ENCODE results near the gene AMOTL2. TPM values are rescaled to one million over a fixed set of nuclear protein-coding genes. Genes with fewer than 3 reads are reported as not detected.

The AMOTL2 gene
- total RNA-seq, 1 donor from 2014 or later: 156 TPM

DNA sequence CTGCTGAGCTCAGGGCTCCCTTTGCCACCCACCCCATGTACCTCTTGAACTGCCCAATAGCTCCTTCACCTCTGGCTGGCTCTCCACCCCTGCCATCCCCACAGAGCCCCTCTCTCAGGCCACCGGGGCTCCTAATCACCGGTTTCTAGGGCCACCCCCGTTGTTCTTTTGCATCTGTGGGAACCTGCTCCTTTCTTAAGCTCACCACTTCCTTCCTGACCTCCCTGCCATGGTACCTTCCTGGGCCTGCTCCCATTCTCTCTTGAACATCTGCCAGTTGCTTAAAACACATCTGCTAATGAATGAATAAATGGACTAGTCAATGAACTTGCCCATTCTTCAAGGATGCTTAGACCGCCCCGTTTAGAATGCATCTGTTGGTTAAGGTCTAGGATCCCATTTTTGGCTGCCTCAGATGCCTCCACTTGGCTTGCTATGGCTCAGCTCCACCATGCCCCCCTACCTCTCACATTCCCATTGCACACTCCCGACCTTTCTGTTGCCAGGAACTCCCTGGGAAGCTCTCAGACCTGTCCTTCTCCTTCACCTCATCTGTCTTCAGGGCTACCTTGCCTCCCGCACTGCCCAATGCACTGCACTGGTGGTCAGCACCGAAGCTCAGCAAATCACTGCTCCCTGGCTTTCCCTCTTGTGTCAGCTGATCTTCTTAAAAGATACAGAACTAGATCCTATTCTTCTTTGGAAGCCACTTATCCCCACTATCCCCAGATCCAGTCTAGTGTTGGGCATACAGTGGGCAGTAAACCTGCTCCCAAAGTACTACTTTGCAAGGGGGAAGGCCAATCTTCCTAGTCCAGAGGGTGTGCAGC lies 9.1 kb downstream of the AMOTL2 start:
- H3K27ac ChIP-seq: peak overlapping the region; percentile 92 to 93
- peaks cover 68 to 96% of the 10 kb centered on the region in 2 donors for H3K36me3 ChIP-seq
- peaks cover 30 to 97% of the 10 kb centered on the region in 2 donors for H3K4me1 ChIP-seq
- DNase-seq (ENCODE audit: low spot score in 2 of 2): peak in 1 of 2 donors; percentile 57
- TF ChIP-seq, protein P1, sequence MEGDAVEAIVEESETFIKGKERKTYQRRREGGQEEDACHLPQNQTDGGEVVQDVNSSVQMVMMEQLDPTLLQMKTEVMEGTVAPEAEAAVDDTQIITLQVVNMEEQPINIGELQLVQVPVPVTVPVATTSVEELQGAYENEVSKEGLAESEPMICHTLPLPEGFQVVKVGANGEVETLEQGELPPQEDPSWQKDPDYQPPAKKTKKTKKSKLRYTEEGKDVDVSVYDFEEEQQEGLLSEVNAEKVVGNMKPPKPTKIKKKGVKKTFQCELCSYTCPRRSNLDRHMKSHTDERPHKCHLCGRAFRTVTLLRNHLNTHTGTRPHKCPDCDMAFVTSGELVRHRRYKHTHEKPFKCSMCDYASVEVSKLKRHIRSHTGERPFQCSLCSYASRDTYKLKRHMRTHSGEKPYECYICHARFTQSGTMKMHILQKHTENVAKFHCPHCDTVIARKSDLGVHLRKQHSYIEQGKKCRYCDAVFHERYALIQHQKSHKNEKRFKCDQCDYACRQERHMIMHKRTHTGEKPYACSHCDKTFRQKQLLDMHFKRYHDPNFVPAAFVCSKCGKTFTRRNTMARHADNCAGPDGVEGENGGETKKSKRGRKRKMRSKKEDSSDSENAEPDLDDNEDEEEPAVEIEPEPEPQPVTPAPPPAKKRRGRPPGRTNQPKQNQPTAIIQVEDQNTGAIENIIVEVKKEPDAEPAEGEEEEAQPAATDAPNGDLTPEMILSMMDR (IDR thresholded peaks at IDR 0.05): no peak
- no peak overlapping the region for H3K4me3 ChIP-seq
- intact Hi-C loops (cut with DNase I): loop anchor here (2.0 to 10.0 kb wide), 3 partner anchors 16 to 790 kb away; partner anchors contain the start of gene CDV3
- H3K27me3 ChIP-seq: no peaks in the 10 kb centered on the region
- H3K9me3 ChIP-seq: no peaks in the 10 kb centered on the region

DNA sequence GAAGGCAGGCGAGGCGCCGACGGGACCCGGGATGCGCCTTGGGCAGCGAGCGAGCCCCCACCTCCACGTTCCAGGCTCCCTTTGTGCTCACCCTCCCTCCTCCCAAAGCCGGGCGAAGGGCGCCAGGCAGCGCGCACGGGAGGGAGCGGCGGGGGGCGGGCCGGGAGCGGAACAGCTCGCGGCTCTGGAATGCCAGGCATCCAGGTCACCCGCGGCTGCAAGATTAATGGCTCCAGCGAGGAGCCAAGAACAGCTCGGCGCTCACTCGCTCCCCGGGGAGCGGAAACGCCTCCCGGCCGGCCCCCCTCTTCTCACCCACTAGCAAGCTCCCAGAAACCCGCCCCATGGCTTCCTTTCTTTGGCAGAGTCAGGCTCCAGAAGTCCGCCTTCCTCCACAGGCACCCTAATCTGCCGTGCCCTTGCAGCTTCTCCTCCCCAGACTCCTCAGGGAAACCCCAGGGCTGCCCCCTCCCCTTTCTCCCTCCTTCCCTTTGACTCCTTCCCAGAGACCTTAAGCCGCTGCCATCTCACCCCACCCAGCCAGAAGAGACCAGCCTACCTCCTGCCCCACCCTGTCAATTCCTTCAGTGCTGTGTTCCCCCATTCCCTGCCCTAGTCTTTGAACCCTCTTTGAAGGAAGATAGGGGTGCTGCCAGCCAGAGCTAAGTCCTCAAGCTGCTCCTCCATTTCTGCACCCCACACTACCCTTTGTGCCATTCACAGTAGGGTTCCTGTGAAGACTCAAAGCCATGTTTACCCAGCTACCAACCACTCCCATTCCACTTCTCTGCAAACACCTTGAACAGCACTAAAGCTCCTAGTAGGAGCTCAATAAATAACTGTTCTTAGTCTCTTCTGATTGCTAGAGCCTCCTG lies 9.9 kb downstream of the AMOTL2 start:
- H3K9me3 ChIP-seq: no peaks in the 10 kb centered on the region
- no peaks in the 10 kb centered on the region for H3K27me3 ChIP-seq
- peak overlapping the region; percentile 24 to 44 for H3K4me3 ChIP-seq
- peak overlapping the region; percentile 92 to 93 for H3K27ac ChIP-seq
- intact Hi-C loops (cut with DNase I): loop anchor here (2.0 to 10.0 kb wide), 3 partner anchors 15 to 789 kb away; partner anchors contain the start of gene CDV3
- H3K36me3 ChIP-seq: peaks cover 68 to 96% of the 10 kb centered on the region in 2 donors
- DNase-seq (ENCODE audit: low spot score in 2 of 2): peak; percentile 75 to 98
- TF ChIP-seq, protein P1 (IDR thresholded peaks at IDR 0.05): no peak
- H3K4me1 ChIP-seq: peaks cover 28 to 97% of the 10 kb centered on the region in 2 donors

DNA sequence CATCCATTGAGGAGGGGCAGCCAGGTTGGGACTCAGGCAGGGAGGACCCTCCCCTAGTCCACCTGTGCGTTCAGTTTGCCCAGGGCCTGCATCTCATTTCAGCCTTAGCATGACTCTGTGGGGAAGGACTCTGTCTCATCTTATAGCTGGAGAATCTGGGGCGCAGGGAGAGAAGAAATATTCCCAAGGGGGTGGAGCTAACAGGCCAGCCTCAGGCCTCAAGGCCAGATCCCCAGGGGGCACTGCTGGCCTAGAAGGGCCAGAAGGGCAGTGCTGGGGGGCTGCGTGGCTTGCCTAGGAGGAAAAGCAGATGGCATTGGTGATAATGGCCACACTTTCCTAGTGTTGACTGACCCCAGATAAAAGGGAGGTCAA lies 10.9 kb downstream of the AMOTL2 start:
- intact Hi-C loops (cut with DNase I): loop anchor here (10.0 kb wide), 1 partner anchor 789 kb away; the partner anchor contains the start of gene CDV3

DNA sequence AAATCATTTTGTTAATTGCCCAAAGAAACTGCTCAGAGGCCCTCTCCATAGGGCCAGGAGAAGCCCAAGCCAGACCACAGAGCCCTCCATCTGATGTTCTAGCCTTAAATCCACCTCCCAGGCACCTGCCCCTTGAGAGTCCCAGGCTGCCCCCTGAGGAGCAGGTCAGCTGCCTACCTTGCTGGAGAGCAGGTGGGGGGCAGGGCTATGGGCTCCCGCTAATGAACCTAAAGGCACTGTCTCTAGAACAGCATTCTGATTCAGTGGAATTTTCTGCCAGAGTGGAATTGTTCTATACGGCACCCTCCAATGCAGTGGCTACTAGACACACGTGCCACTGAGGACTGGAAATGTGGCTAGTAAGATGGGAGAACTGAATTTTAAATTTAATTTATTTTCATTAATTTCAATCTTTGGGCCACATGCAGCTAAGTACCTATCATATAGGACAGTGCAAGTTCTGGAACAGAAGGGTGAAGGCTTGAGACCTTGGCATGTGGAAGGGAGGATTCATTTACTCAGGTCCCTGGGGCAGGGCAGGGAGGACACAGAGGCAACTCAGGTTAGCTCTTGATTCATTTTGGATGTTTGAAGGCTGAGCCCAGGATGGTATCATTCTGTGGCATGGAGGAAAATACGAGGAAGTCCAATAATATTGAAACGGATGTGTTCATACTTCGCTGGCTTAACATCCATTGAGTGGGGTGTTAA lies 11.4 kb downstream of the AMOTL2 start:
- Histone ChIP-seq H3K36me3 (peaks cover 71 to 92% of the 10 kb centered on the region in 2 donors), H3K27ac (peak overlapping the region; percentile 81 to 92), H3K9me3 (no peaks in the 10 kb centered on the region), H3K4me3 (peak overlapping the region in 1 of 2 donors; percentile 24), H3K27me3 (no peaks in the 10 kb centered on the region), H3K4me1 (peaks cover 29 to 95% of the 10 kb centered on the region in 2 donors)
- intact Hi-C loops (cut with DNase I): loop anchor here (10.0 kb wide), 1 partner anchor 788 kb away; the partner anchor contains the start of gene CDV3
- TF ChIP-seq, protein P1 (IDR thresholded peaks at IDR 0.05): no peak
- no peak for DNase-seq (ENCODE audit: low spot score in 2 of 2)

More for the DNA sequence above, 10.9 kb downstream of the AMOTL2 start:
- H3K4me3 ChIP-seq: peak overlapping the region; percentile 24 to 44
- no peak for DNase-seq (ENCODE audit: low spot score in 2 of 2)
- H3K9me3 ChIP-seq: no peaks in the 10 kb centered on the region
- peaks cover 73 to 96% of the 10 kb centered on the region in 2 donors for H3K36me3 ChIP-seq
- TF ChIP-seq, protein P1 (IDR thresholded peaks at IDR 0.05): no peak
- no peaks in the 10 kb centered on the region for H3K27me3 ChIP-seq
- peaks cover 27 to 96% of the 10 kb centered on the region in 2 donors for H3K4me1 ChIP-seq
- peak overlapping the region; percentile 81 to 92 for H3K27ac ChIP-seq

DNA sequence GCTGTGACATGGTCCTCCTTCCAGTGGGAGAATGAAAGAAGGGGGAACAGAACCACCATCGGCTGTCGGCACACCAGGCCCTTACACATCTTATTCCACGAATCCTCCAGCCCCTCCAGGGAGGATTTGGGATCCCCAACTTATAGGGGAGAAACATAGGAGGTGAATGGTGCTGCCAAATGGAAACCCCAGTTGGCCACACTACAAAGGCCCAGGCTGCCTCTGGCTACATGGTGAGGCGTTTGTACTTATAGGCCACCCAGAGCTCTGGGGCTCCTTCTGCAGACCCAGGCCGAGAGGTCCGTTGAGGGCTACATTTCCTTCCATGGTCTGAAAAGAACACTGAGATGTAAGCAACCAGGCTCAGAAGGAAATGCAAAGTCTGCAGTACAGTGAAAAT lies 12.0 kb downstream of the AMOTL2 start:
- Histone ChIP-seq H3K9me3 (no peaks in the 10 kb centered on the region), H3K4me1 (peaks cover 32 to 95% of the 10 kb centered on the region in 2 donors), H3K36me3 (peaks cover 65 to 91% of the 10 kb centered on the region in 2 donors), H3K4me3 (no peak overlapping the region), H3K27me3 (no peaks in the 10 kb centered on the region), H3K27ac (peak overlapping the region; percentile 81 to 92)
- intact Hi-C loops (cut with DNase I): loop anchor here (10.0 kb wide), 1 partner anchor 787 kb away; the partner anchor contains the start of gene CDV3
- DNase-seq (ENCODE audit: low spot score in 2 of 2): no peak
- TF ChIP-seq, protein P1 (IDR thresholded peaks at IDR 0.05): no peak

All from ascending aorta (tissue), 2 donors.